Astrocyte of the spinal cord (primary cell): Measurements from ENCODE around the gene GPSM1.

ENCODE experiments used
- DNase-seq: peaks from one replicate; pipeline ENCODE4 v3.0.0; 2011; ENCODE audit warnings: low read depth, low spot score
- H3K4me3 ChIP-seq: 2 replicates; pipeline ENCODE4 v1.5.1; 2011; ENCODE audit warnings: low read depth, mild to moderate bottlenecking, low read length, moderate library complexity
- in situ Hi-C: cut with HindIII; loops from 2 replicates; pipeline ENCODE4 v1.10.0; 2017; ENCODE audit warnings: low sequenced_read_pairs
- TF ChIP-seq, protein P1 (sequence below): IDR thresholded peaks from 2 replicates; pipeline ENCODE4 v1.5.1; 2012; ENCODE audit warnings: low read depth, mild to moderate bottlenecking, low read length, inconsistent platforms

GPSM1 gene

DNA sequence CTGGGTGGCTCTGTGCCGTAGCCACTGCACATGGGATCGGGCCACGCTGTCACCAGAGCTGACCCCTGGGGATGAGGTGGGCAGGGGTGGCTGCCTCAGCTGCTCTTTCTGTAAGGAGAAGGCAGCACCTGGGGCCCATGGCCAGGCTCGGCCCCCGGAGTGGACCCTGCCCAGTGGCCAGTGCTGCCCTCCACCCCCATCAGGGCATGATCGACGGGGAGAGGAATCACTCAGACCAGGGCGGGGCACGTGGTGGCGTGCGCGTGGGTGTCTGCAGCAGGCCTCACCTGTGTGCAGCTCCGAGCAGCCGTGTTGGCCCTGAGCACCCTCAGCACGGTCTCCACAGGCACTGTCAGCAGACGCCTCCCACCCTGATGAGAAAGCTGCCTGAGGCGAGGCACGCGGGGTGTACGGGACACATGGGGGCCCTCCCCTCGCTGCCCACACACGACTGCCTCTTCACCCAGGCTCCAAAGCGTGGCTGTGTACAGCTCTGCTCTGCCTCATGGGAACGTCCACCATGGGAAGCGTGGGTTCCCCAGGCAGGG is 54.7 kb downstream of the GPSM1 start:
- H3K4me3 ChIP-seq = no peak overlapping the region
- in situ Hi-C loops = no loop called here
- TF ChIP-seq, protein P1, sequence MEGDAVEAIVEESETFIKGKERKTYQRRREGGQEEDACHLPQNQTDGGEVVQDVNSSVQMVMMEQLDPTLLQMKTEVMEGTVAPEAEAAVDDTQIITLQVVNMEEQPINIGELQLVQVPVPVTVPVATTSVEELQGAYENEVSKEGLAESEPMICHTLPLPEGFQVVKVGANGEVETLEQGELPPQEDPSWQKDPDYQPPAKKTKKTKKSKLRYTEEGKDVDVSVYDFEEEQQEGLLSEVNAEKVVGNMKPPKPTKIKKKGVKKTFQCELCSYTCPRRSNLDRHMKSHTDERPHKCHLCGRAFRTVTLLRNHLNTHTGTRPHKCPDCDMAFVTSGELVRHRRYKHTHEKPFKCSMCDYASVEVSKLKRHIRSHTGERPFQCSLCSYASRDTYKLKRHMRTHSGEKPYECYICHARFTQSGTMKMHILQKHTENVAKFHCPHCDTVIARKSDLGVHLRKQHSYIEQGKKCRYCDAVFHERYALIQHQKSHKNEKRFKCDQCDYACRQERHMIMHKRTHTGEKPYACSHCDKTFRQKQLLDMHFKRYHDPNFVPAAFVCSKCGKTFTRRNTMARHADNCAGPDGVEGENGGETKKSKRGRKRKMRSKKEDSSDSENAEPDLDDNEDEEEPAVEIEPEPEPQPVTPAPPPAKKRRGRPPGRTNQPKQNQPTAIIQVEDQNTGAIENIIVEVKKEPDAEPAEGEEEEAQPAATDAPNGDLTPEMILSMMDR = no peak
- no peak for DNase-seq

DNA sequence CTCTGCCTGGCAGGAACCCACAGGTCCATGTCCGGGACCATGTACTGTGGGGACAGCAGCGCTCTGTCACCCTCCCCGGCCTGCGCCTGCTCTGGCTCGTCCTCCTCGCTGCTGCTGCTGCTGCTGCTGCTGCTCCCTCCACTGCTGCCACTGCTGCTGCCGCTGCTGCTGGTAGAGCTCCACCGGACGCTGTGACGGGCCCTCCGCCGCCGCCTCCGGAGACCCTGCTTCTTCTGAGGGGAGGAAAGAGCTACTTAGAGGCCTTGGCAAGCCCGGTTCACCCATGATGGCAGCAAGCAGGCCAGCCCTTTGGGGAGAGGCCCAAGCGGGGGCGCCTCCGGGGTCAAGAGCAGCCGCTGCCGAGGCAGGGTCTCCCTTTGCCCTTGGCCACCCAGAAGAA is 56.1 kb downstream of the GPSM1 start:
- no peak overlapping the region for H3K4me3 ChIP-seq
- DNase-seq = no peak
- in situ Hi-C loops = no loop called here
- TF ChIP-seq, protein P1 = no peak

DNA sequence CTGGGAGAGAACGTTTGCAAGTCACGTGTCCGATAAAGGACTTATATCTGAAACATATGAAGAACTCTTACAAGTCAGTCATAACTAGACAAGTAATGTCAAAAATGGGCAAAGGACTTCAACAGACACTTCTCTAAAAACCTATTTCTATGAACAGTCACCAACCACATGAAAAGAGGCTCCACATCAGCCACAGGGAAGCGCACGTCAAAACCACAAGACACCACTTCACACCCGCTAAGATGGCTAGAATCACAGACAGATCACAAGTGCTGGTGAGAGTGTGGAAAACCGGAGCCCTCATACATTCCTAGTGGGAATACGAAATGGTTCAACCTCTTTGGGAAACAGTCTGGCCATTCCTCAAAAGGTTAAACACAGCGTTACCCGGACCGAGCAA is 57.7 kb downstream of the GPSM1 start:
- DNase-seq = no peak
- in situ Hi-C loops = no loop called here
- no peak overlapping the region for H3K4me3 ChIP-seq
- TF ChIP-seq, protein P1 = no peak

DNA sequence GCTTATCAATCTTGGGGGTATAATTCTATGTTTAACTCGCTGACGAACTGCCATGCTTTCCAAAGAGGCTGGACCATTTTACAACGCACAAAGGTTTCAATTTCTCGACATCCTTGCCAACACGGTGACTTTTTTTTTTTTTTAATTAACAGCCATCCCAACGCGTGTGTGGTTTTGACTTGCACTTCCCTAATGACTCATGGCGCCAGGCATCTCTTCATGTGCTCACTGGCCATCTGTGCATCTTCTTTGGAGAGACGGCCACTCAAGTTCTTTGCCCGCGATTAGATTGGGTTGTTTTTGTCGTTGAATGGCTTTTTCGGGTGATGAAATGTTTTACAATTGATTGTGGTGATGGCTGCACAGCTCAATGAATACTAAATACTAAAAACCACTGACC is 58.7 kb downstream of the GPSM1 start:
- TF ChIP-seq, protein P1 = no peak
- DNase-seq = no peak
- in situ Hi-C loops = no loop called here
- H3K4me3 ChIP-seq = no peak overlapping the region

DNA sequence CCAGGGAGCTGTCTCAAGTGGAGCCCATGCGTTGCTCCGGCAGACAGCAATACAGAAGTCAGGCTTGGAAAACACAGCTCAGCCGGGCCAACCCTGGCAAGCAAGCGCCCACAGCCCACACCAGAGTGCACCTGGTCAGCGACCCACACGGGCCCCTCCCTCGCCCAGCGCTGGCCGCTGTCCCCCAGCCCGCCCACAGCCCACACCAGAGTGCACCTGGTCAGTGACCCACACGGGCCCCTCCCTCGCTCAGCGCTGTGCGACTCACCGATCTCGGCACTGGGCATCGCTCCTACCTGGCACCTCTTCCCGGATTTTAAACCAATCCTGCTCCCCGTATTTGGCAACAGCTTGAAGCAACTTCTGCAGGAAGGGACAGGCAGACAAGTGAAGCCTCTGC is 59.9 kb downstream of the GPSM1 start:
- TF ChIP-seq, protein P1 = no peak
- no peak overlapping the region for H3K4me3 ChIP-seq
- in situ Hi-C loops = no loop called here
- no peak for DNase-seq

DNA sequence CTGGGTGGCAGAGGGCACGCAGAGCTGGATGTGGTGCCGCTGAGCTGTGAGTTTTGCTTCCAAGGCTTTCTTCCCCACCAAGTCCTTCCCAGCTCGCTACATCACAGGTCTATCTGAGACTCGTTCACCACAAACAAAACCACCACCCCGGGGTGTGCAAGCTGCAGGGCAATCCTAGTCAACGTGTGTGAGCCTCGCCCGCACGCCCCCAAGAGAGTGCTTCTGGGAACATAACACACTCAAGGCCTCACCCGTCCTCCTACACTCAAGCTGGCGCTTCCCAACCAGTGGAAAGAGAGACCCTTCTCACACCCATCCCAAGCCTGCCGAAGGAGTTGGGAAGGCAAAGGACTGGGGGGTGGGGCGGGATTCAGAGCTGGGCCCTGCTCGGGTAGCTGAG is 62.1 kb downstream of the GPSM1 start:
- in situ Hi-C loops = no loop called here
- TF ChIP-seq, protein P1 = no peak
- H3K4me3 ChIP-seq = no peak overlapping the region
- DNase-seq = no peak
